Esophagus muscularis mucosa (tissue), 3 donors: ENCODE measurements around the gene ZNF518B.

Experiments used
- POLR2AphosphoS5 ChIP-seq, 2 donors: sonication (generic); formaldehyde crosslinking; IDR thresholded peaks; one replicate each; pipeline ENCODE4 v1.6.1; 2017; ENCODE audit warnings: antibody characterized with exemption in 2 of 2
- TF ChIP-seq, protein P1 (sequence below), 3 experiments: fragments of 200-600 bp in 2 of 3; fragments of 450-650 bp in 1 of 3; sonication (generic) in 2 of 3; IDR thresholded peaks; one replicate each; pipeline ENCODE4 v1.5.1; 2017 to 2019; ENCODE audit warnings: antibody characterized with exemption in 3 of 3, mild to moderate bottlenecking in 2 of 3, moderate library complexity in 1 of 3

DNA sequence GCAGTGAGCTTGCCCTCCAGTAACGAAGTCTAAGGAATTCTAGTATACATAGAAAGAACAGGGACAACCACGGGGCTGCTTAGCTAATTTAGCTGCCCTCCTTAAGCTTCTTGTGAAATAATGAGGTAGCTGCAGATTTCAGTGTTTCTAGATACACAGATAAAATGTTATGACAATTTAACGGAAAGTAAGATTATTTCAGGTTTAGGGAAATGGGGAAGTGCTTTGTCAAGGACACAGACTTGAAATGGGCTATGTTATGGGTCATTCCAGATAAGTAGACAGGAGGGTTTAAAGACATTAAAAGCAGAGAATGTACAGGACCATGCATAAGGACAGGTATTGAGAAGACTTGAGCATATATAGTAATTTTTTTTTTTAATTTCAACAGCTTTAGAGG is 34.2 kb upstream of the ZNF518B start:
- TF ChIP-seq, protein P1, sequence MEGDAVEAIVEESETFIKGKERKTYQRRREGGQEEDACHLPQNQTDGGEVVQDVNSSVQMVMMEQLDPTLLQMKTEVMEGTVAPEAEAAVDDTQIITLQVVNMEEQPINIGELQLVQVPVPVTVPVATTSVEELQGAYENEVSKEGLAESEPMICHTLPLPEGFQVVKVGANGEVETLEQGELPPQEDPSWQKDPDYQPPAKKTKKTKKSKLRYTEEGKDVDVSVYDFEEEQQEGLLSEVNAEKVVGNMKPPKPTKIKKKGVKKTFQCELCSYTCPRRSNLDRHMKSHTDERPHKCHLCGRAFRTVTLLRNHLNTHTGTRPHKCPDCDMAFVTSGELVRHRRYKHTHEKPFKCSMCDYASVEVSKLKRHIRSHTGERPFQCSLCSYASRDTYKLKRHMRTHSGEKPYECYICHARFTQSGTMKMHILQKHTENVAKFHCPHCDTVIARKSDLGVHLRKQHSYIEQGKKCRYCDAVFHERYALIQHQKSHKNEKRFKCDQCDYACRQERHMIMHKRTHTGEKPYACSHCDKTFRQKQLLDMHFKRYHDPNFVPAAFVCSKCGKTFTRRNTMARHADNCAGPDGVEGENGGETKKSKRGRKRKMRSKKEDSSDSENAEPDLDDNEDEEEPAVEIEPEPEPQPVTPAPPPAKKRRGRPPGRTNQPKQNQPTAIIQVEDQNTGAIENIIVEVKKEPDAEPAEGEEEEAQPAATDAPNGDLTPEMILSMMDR (IDR thresholded peaks at IDR 0.05), result no peak
- TF ChIP-seq POLR2AphosphoS5 (IDR thresholded peaks at IDR 0.05), result no peak
